IPS-20b (cell line): Measurements from ENCODE around the gene TSPAN4.

Experiments
- H3K27ac ChIP-seq: one replicate; pipeline ENCODE4 v1.5.1; 2013; ENCODE audit warnings: low read length
- H3K27me3 ChIP-seq: 2 replicates; pipeline ENCODE4 v1.6.1; 2013; ENCODE audit warnings: mild to moderate bottlenecking, low read length, inconsistent platforms; ENCODE audit not compliant: insufficient read depth
- H3K36me3 ChIP-seq: 2 replicates; pipeline ENCODE4 v1.6.1; 2013; ENCODE audit warnings: low read depth, mild to moderate bottlenecking, inconsistent platforms, low read length, moderate library complexity; ENCODE audit not compliant: insufficient read depth
- H3K4me1 ChIP-seq: 2 replicates; pipeline ENCODE4 v1.6.1; 2013; ENCODE audit warnings: mild to moderate bottlenecking, control low read depth, inconsistent platforms, low read length, moderate library complexity; ENCODE audit not compliant: insufficient read depth
- H3K4me3 ChIP-seq: 2 replicates; pipeline ENCODE4 v1.5.1; 2013; ENCODE audit warnings: mild to moderate bottlenecking, low read length, inconsistent platforms
- H3K9ac ChIP-seq: 2 replicates; pipeline ENCODE4 v1.6.1; 2013; ENCODE audit warnings: low read depth, mild to moderate bottlenecking, inconsistent platforms, low read length, moderate library complexity
- H3K9me3 ChIP-seq: 2 replicates; pipeline ENCODE4 v1.6.1; 2013; ENCODE audit warnings: mild to moderate bottlenecking, low read depth, low read length, inconsistent platforms; ENCODE audit not compliant: insufficient read depth

The TSPAN4 gene

GRCh38 chr11:866481-866880, 23.8 kb downstream of the TSPAN4 start:
- no peak overlapping the region for H3K4me3 ChIP-seq
- no peaks in the 10 kb centered on the region for H3K27me3 ChIP-seq
- no peaks in the 10 kb centered on the region for H3K9me3 ChIP-seq
- peaks cover 8% of the 10 kb centered on the region; the same call in 1 of the 2 replicates for H3K4me1 ChIP-seq
- H3K9ac ChIP-seq = no peak overlapping the region
- peaks cover 13% of the 10 kb centered on the region; the same call in 1 of the 2 replicates for H3K36me3 ChIP-seq
- H3K27ac ChIP-seq = no peak overlapping the region

DNA sequence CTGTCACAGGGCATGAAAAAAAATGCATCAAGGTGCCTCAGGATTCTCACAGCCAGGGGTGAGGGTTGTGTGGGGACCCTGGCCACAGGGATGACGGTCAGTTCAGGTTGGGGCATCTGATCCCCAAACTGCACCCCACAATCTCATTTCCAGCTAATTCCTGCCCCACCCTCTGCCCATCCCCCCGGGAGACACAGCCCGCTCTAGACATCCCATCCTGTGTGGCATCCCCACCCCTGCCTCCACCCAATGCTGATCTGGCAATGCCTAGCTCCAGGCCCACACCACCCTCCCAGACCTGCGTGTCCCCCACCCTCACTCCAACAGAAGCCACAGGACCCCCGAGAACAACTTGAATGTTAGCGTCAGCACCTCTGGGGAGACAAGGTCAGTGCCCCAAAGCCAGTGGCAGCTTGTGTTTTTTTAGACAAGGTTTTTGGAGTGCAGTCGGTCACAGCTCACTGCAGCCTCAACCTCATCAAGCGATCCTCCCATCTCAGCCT, 25.3 kb downstream of the TSPAN4 start:
- peaks cover 8% of the 10 kb centered on the region; the same call in 1 of the 2 replicates for H3K4me1 ChIP-seq
- H3K27ac ChIP-seq = no peak overlapping the region
- no peaks in the 10 kb centered on the region for H3K9me3 ChIP-seq
- H3K4me3 ChIP-seq = no peak overlapping the region
- no peak overlapping the region for H3K9ac ChIP-seq
- peaks cover 13% of the 10 kb centered on the region; the same call in 1 of the 2 replicates for H3K36me3 ChIP-seq
- no peaks in the 10 kb centered on the region; the same call in 1 of the 2 replicates for H3K27me3 ChIP-seq

DNA sequence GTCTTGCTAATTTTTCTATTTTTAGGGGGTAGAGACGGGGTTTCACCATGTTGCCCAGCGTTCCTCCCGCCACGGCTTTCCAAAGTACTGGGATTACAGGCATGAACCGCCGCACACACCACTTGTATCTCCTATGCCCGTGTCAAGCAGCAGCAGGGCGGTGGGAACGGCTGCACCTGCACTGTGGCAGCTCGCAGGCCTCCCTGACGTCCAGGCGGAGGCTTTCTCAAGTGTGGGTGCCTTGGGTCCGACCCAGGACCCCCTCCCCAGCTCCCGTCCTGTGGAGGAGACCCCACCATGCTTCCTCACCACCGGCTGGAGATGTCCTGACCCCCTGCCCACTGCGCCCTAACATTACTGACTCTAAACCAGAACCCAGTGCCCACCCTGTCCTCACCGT, 25.7 kb downstream of the TSPAN4 start:
- Histone ChIP-seq H3K27me3 (no peaks in the 10 kb centered on the region; the same call in 1 of the 2 replicates), H3K4me1 (peaks cover 5% of the 10 kb centered on the region; the same call in 1 of the 2 replicates), H3K36me3 (peaks cover 13% of the 10 kb centered on the region; the same call in 1 of the 2 replicates)

GRCh38 chr11:868802-869201, 26.1 kb downstream of the TSPAN4 start:
- peaks cover 13% of the 10 kb centered on the region; the same call in 1 of the 2 replicates for H3K36me3 ChIP-seq
- H3K27me3 ChIP-seq = no peaks in the 10 kb centered on the region; the same call in 1 of the 2 replicates
- no peaks in the 10 kb centered on the region for H3K9me3 ChIP-seq
- peaks cover 1% of the 10 kb centered on the region; the same call in 1 of the 2 replicates for H3K4me1 ChIP-seq
- H3K4me3 ChIP-seq = no peak overlapping the region
- no peak overlapping the region for H3K27ac ChIP-seq
- no peak overlapping the region for H3K9ac ChIP-seq

More for the DNA sequence above, 25.7 kb downstream of the TSPAN4 start:
- Histone ChIP-seq H3K4me3 (no peak overlapping the region), H3K9me3 (no peaks in the 10 kb centered on the region), H3K9ac (no peak overlapping the region), H3K27ac (no peak overlapping the region)

DNA sequence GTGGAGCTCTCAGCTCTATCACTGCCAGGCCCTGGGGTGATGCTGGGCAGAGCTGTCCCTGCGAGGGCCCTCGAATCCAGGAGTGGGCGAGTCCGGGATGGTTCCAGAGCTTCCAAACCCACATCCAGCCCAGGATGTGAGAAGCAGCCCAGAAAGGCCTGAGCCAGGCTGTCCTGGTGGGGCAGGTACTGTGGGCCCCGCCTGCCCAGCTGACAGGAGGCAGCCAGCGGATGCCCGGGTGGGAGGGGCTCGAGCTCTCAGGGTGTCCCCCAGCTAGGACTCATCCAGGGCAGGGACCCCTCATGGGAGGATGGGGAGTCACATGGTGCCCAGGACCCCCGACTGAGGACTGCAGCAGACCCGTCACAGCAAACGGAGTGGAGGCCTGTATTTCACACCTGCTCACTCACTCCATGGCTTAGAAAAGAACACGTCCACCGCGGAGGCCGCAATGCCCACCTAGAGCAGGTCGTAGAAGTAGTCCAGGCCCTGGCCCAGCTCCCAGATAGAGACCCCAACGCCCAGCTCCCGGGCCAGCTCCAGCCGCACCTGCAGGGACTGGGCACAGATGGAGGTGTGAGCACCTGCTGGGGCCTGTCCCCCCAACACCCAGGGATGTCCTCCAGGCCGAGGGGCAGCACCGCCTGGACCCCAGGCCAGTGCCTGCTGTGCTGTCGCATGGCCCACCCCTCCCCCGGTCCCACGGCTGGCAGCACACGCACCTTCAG, 26.9 kb downstream of the TSPAN4 start:
- no peak overlapping the region for H3K27ac ChIP-seq
- peaks cover 16% of the 10 kb centered on the region for H3K36me3 ChIP-seq
- H3K27me3 ChIP-seq = no peaks in the 10 kb centered on the region; the same call in 1 of the 2 replicates
- H3K9me3 ChIP-seq = no peaks in the 10 kb centered on the region
- no peaks in the 10 kb centered on the region; the same call in 1 of the 2 replicates for H3K4me1 ChIP-seq
- H3K9ac ChIP-seq = no peak overlapping the region
- H3K4me3 ChIP-seq = no peak overlapping the region

- Histone ChIP-seq H3K4me1 (no peaks in the 10 kb centered on the region; the same call in 1 of the 2 replicates), H3K27me3 (no peaks in the 10 kb centered on the region; the same call in 1 of the 2 replicates), H3K9ac (no peak overlapping the region), H3K9me3 (no peaks in the 10 kb centered on the region), H3K4me3 (no peak overlapping the region), H3K27ac (no peak overlapping the region), H3K36me3 (peaks cover 19% of the 10 kb centered on the region)
Observed at GRCh38 chr11:870127-870413, 27.4 kb downstream of the TSPAN4 start.

DNA sequence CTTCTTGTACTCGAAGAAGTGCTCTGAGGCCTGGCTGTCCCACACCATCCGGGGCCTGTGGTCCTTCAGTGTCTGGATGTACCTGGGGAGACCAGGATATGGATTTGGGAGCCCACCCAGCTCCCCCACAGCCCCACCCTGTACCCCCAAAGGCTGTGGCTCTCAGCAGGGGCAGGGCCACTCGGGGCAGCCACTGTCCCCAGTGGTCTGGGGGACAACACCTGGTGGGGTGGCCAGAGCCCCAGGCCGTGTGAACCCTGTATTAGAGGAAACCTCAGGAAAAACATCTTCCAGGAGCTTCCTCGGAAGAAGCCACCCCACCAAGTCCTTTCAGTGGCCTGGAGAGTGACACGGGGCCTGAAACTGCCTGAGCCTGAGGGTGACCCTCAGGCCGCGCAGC, 27.8 kb downstream of the TSPAN4 start:
- Histone ChIP-seq H3K27me3 (no peaks in the 10 kb centered on the region; the same call in 1 of the 2 replicates), H3K4me1 (no peaks in the 10 kb centered on the region; the same call in 1 of the 2 replicates), H3K36me3 (peaks cover 19% of the 10 kb centered on the region), H3K9ac (no peak overlapping the region), H3K4me3 (no peak overlapping the region), H3K9me3 (no peaks in the 10 kb centered on the region), H3K27ac (no peak overlapping the region)

DNA sequence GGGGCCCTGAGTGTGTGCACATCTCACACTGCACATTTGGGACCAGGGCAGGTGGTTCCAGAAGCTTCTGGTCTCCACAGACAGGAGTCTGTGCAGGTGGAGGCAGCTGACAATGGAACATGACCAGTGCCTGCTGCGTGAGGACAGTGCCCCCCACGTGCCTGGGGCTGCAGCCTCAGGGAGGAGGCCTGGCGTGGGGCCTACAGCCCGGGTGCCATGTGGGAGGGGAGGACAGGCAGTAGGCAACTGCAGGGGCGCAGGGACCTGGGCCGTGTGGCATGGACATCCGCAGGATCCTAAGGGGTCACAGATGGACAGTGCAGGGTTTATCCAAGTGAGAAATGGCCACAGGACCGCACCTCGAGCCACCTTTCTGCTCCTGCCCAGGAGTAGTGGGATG, 28.8 kb downstream of the TSPAN4 start:
- H3K4me3 ChIP-seq = no peak overlapping the region
- no peaks in the 10 kb centered on the region; the same call in 1 of the 2 replicates for H3K4me1 ChIP-seq
- no peaks in the 10 kb centered on the region; the same call in 1 of the 2 replicates for H3K27me3 ChIP-seq
- no peak overlapping the region for H3K27ac ChIP-seq
- H3K9me3 ChIP-seq = no peaks in the 10 kb centered on the region
- peaks cover 19% of the 10 kb centered on the region for H3K36me3 ChIP-seq
- no peak overlapping the region for H3K9ac ChIP-seq

DNA sequence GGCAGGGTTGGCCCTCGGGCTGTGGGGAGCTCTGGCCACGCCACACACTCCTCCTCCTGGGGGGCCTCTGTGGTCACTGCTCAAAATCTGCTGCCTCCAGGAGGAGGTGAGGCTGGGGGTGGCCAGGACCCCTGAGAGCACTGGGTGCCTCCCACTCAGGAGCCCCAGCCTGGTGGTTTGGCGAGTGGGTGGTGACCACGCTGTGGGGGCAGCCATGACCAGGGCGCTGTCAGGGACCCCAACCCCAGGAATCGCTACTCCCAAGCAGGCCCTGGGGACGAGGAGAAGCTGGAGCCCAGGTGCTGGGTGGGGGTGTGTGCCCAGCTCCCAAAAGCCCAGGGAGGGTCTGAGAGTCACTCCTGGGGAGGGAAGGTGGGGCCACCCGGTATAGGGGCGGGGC, 30.1 kb downstream of the TSPAN4 start:
- Histone ChIP-seq H3K27me3 (no peaks in the 10 kb centered on the region; the same call in 1 of the 2 replicates), H3K9ac (no peak overlapping the region), H3K27ac (no peak overlapping the region), H3K4me3 (no peak overlapping the region), H3K36me3 (peaks cover 19% of the 10 kb centered on the region), H3K4me1 (no peaks in the 10 kb centered on the region; the same call in 1 of the 2 replicates), H3K9me3 (no peaks in the 10 kb centered on the region)

DNA sequence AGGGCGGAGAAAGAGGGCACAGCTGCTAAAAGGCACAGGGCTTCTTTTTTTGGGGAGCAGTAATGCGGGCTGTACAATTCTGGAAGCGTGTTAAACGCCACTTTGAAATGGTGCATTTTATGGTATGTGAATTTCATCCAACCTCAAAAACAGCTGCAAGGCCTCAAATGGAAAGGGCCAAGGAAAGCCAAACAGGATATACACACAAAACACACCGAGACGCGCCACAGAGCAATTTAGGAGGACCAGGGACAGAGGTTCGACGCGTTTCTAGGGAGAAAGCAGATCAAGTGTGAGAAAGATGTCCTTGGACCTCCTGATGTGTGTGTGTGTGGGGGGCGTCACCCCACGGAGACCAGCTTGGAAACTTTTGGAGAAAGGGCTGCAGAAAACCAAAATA, 31.1 kb downstream of the TSPAN4 start:
- H3K4me1 ChIP-seq = no peaks in the 10 kb centered on the region; the same call in 1 of the 2 replicates
- no peaks in the 10 kb centered on the region; the same call in 1 of the 2 replicates for H3K27me3 ChIP-seq
- H3K36me3 ChIP-seq = peaks cover 11% of the 10 kb centered on the region
- no peak overlapping the region for H3K27ac ChIP-seq
- H3K4me3 ChIP-seq = no peak overlapping the region
- no peak overlapping the region for H3K9ac ChIP-seq
- H3K9me3 ChIP-seq = no peaks in the 10 kb centered on the region

- Histone ChIP-seq H3K4me3 (no peak overlapping the region), H3K27ac (no peak overlapping the region), H3K9ac (no peak overlapping the region), H3K9me3 (no peaks in the 10 kb centered on the region), H3K36me3 (peaks cover 18% of the 10 kb centered on the region), H3K27me3 (no peaks in the 10 kb centered on the region; the same call in 1 of the 2 replicates), H3K4me1 (no peaks in the 10 kb centered on the region; the same call in 1 of the 2 replicates)
Observed at GRCh38 chr11:875203-875602, 32.6 kb downstream of the TSPAN4 start.

DNA sequence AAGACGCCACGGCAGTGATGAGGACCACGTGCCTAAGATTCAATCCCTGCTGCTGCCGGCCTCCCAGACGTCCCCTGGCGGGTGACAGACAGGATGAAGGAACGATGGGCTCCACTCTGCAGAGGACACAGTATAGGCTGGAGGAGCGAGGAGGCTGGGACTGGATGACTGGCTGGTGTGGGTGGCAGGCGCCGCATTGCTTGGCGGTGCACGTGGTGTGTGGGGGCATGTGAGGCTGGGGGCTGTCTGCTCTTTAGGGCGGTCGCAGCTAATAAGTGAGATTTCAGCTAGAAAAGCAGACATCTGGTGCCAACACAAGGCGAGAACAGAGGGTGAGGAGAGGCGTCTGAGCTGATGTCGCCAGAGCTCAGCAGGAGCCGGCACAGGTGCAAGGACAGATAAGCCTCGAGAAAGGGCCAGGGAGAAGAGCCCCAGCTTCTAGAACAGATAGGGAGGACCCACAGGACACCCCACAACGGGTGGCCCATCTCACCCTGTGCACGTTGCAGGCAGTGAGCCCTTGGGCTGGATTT, 33.2 kb downstream of the TSPAN4 start:
- no peaks in the 10 kb centered on the region; the same call in 1 of the 2 replicates for H3K27me3 ChIP-seq
- H3K9ac ChIP-seq = no peak overlapping the region
- no peak overlapping the region for H3K4me3 ChIP-seq
- no peaks in the 10 kb centered on the region for H3K9me3 ChIP-seq
- peaks cover 25% of the 10 kb centered on the region for H3K36me3 ChIP-seq
- no peak overlapping the region for H3K27ac ChIP-seq
- H3K4me1 ChIP-seq = no peaks in the 10 kb centered on the region
